SW480 (cell line): ENCODE measurements around the gene TYW1.
A peak's percentile ranks its signal among the peaks of the same experiment; 100 is the strongest.
"Not testable (repeated sequence)": the region's sequence is repeated elsewhere in the genome, so short reads cannot be mapped to it uniquely, and the experiment has no call there.

ENCODE experiments used
- DNase-seq: peaks from one replicate; pipeline ENCODE4 v3.0.0-alpha.2; 2016; ENCODE audit warnings: low spot score

Gene TYW1

DNA sequence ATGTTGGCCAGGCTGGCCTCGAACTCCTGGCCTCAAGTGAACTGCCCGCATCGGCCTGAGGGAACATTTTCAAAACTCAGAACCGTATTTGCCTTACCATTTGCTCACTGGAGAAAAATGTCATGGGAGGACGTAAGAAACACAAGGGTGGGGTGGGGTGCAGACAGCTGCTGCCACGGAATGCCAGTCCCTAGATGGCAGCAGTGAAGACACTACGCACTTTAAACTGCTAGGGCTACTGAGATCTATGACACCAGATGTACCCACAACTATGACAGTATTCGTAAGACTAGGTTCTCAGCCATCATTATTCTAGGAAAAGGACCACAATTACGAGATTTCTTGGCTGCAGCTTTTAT is 2.0 kb upstream of the TYW1 start:
- peak; percentile 93 for DNase-seq

DNA sequence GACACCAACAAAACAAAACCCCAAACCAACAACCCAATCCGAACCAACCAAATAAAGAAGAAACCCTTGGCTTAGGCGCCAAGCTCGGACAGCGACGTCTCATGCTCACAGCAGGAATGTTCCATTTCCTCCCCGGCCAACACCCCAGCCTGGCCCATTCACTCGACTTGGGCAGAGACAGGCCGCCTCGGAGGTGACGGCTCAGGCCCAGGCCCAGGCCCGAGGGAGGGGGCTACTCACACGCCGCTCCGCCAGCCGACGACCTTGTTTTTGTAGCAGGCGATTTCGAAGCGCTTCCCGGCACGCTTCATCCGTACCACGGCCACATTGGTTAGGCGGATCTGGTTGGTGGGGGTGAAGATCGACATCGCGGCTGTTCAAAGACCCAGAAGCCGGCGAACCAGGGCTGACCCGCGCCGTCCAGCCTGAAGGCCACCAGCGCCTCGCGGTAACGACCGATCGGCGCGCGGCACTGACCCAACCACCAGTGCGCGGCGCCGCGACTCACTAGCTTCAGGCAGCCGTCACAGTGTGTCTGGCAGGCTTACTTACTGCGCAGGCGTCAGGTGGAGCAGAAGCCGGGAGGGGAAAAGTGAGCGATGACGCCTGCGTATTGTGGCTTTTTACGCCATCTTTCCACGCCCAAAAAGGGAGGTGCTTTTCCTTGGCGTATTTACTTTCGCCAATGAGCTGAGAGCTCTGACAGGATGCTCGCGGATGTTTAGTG is 1.4 kb upstream of the TYW1 start, which contains the start of gene SBDS:
SBDS (minus strand) TSS at position 537 of the 727 bp plus-strand sequence; CDS start at position 368, 169 bp downstream.
- DNase-seq, result peak; percentile 99

GRCh38 chr7:67000601-67001258 is 4.1 kb downstream of the TYW1 start:
- DNase-seq, result peak; percentile 28

- DNase-seq, result not testable (repeated sequence)
Measured at GRCh38 chr7:67004145-67004544, 7.5 kb downstream of the TYW1 start.

GRCh38 chr7:67006965-67007364 is 10.3 kb downstream of the TYW1 start:
- no peak for DNase-seq

GRCh38 chr7:67008260-67008659 is 11.6 kb downstream of the TYW1 start:
- DNase-seq, result no peak

DNA sequence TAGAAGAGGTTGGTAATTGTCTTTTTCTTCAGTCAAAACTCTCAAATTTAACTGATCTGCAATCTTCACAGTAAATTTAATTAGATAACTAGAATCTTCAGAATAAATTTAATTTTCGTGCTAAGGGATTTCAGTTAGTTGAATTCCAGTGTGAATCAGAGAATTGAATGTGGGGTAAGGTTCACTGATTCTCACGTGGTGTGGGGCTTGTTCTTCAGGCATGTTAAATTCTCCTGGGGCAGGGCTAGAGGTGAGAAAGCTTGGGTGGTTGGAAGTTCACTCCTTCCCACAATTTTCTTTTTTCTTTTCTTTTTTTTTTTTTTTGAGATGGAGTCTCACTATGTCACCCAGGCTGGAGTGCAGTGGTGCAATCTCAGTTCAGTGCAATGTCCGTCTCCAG is 13.0 kb downstream of the TYW1 start:
- DNase-seq, result not testable (repeated sequence)

DNA sequence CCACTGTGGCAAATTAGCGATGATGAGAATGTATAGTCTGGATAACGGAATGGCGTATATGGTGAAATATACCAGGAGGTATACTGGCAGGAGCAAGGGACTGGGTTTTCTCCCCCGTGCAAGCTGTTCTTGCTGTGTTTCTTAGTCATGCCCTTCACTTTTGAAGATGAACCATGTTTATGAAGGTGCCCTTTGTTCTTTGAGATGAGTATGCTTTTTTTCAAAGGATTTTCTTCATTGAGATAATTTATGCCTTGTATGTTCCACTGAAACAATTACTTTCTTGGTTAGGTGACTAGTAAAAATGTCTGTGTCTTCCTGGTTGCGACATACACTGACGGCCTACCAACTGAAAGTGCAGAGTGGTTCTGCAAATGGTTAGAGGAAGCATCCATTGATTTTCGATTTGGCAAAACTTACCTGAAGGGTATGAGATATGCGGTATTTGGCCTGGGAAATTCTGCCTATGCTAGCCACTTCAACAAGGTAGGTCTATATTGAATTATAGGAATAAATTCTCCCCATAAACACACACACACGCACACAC is 17.5 kb downstream of the TYW1 start:
- not testable (repeated sequence) for DNase-seq

DNA sequence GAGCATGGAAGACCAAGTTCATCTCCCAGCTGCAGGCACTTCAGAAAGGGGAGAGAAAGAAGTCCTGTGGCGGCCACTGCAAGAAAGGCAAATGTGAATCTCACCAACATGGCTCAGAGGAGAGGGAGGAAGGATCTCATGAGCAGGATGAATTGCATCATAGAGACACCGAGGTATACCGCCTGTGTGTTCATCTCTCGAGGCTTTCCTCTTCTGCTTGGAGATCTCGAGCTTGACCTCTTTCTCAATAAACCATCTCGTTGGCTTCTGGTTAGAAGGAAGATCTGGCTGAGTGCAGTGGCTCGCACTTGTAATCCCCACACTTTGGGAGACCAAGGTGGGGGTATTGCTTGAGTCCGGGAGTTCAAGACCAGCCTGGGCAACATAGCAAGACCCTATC is 21.3 kb downstream of the TYW1 start:
- DNase-seq, result not testable (repeated sequence)

GRCh38 chr7:67018940-67019339 is 22.3 kb downstream of the TYW1 start:
- DNase-seq, result no peak

- no peak for DNase-seq
Measured at GRCh38 chr7:67019562-67020390, 23.1 kb downstream of the TYW1 start.

DNA sequence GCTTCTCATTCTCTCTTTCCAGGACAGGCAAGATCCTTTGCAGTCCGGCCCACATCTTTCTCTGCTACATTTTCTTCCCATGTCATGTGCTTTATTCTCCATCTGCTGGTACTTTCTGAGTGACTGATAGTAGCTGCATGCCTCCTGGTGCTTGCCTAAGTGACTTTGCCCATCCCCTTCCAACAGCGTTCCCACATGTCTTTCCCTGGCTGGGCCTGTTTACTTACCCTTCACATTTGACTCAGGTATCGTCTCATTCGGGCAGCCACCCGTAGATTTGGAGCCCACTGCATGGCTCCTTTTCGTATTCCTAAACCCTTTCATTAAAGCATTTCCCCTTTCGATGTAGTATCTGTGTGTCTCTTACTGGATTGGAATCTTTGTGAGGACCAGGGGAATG is 24.6 kb downstream of the TYW1 start:
- DNase-seq, result no peak

DNA sequence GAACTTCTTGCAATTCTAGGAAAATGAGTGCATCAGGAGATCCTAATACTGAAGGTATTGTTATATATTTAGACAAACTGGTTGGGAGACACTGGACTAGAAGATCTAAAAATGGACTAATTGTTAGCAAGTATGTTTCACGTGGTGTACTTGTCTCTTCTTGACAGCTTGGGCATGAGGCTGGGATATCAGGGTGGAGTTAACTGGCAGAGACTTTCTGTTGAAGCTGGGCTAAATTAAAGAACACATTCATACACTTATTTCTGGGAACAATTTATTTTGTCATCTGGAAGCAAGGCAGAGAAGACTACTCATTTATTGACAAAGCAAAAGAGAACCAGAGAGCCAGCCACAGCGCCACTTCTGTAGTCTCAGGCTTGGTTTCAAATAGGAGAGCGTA is 25.9 kb downstream of the TYW1 start:
- no peak for DNase-seq

- not testable (repeated sequence) for DNase-seq
Measured at GRCh38 chr7:67025459-67025858, 28.8 kb downstream of the TYW1 start.

- not testable (repeated sequence) for DNase-seq
Measured at GRCh38 chr7:67031685-67032084, 35.1 kb downstream of the TYW1 start.

GRCh38 chr7:67033251-67033650 is 36.6 kb downstream of the TYW1 start:
- no peak for DNase-seq

DNA sequence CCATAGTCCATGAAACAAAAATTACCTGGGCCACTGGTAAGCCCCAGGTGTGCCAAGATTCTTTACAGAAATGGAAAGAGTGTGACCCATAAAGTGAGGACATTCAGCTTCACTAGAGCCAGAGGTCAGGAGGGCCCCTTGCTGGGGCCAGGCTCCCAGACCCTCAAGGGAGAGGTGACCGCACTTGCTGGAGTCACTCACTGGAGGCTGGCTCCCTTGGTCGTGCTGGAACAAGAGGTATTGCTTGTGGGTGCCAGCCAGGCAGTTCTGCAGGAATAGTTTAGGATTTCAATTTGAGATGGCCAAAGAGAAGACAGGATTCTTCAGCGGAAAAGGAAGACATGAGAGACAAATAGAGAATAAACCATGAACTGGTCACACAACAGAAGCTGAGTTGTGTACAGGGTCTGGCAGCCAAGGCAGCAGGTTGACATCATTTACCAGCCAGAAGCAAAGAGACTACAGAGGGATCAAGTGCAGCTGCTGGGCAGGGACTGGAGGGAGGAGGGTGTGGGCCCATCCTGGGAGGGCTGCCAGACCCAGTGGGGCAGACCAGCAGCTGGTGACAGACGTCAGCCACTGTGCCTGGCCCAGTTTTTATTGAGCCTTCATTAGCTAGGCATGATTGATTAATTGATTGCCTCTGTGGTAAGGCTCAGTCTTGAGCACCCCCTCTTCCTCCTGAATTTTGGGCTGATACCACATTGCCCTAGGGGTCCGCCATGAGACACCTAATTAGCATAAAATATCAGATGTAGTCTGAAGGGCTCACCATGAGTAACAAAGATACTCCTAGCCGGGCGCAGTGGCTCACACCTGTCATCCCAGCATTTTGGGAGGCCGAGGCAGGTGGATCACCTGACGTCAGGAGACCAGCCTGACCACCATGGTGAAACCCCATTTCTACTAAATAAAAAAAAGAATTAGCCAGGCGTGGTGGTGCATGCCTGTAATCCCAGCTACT is 40.1 kb downstream of the TYW1 start:
- DNase-seq, result not testable (repeated sequence)

- not testable (repeated sequence) for DNase-seq
Measured at GRCh38 chr7:67040832-67041231, 44.2 kb downstream of the TYW1 start.

DNA sequence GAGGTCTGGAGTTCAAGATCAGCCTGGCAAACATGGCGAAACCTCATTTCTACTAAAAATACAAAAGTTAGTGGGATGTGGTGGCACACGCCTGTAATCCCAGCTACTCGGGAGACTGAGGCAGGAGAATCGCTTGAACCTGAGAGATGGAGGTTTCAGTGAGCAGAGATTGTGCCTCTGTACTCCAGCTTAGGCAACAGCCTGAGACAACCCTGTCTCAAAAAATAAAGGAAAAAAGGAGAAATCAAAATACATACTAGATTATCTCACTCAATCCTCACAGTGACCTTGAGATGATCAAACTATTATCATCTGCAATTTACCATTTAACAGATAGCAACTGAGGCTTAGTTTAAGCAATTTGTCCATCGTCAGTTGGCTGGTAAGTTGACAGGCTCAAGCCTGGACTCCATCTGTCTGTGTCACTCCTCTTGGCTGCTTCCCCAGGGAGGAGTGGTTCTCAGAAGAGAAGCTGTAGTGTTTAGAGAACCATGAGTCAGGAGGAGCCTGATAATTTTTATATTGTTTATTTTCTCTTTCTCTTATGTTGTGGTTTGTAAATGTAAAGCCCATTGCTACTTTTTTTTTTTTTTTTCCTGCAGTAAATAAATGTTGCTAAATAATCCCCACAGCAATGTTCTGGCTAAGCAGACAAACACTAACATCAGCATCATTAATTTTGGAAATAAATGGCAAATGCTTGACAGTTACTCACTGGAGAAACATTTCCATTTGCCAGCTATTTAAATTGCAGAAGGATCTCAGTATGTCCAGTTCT is 46.3 kb downstream of the TYW1 start:
- DNase-seq, result peak; percentile 33

DNA sequence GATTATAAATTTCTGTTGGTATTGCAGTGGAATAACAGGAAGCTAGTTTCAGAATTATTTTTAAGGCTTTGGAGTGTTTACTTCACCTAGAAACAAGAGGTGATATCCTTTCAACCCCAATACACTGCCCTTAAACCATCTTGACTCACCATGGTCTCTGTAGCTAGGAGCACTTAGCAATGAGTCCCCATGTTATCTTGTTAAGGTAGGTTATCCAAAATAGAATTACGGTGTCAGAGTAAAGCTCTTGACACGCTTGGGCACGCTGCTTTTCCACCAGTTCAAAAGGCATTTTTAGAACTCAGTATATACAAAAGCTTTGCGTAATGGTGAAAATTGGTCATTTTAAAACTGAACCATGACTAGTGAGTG is 46.9 kb downstream of the TYW1 start:
- DNase-seq, result not testable (repeated sequence)
